ENCODE measurements around the gene CAVIN2. TPM values are rescaled to one million over a fixed set of nuclear protein-coding genes. Genes with fewer than 3 reads are reported as not detected.

The CAVIN2 gene
- total and polyA plus RNA-seq, 9 of the 15 experiments (the other 6 are each of a cell fraction or from before 2014, with no cell fraction given), result 20.6 to 92.4 (median 69.0) TPM

- H3K27me3 ChIP-seq (ENCODE audit: control insufficient read depth in 2 of 2, insufficient read depth in 2 of 2, low read length in 2 of 2), result peaks cover 0 to 2% of the 10 kb centered on the region in 2 experiments; a peak in 1 of 5 replicates
- H3K4me3 ChIP-seq, result no peak overlapping the region
- BruUV-seq (replicated peaks), result no TSS peak
- H3K36me3 ChIP-seq (ENCODE audit: control insufficient read depth, insufficient read depth, low read length), result no peaks in the 10 kb centered on the region
- H3K4me1 ChIP-seq (replicated peaks in 1 of 2; ENCODE audit: control insufficient read depth in 2 of 2, insufficient read depth in 2 of 2, low read length in 2 of 2), result no peaks in the 10 kb centered on the region
- DNase-seq (ENCODE audit: extremely low read depth in 1 of 4, low spot score in 3 of 4), result no peak
- no peaks in the 10 kb centered on the region for H3K9me1 ChIP-seq (ENCODE audit: control insufficient read depth, insufficient read depth, low read length)
- no peaks in the 10 kb centered on the region for H4K20me1 ChIP-seq (replicated peaks; ENCODE audit: control insufficient read depth, insufficient read depth, low read length)
- ChIA-PET POLR2A (interaction anchor here (0.5 kb wide), 1 partner anchor 27 kb away, joined by 3 read pairs; no protein-coding TSS in a partner anchor), CTCF (ENCODE audit: low intra/inter-chr PET ratio) (no interaction called here)
- FAIRE-seq, result no peak
- no peaks in the 10 kb centered on the region for H3K79me2 ChIP-seq (ENCODE audit: control insufficient read depth, insufficient read depth, low read length)
- intact Hi-C loops (cut with micrococcal nuclease) (no loop called here), in situ Hi-C loops (cut with MboI) (loop anchor here (10.0 kb wide), 1 partner anchor 253 kb away; no protein-coding TSS in a partner anchor)
- no peak overlapping the region for H3K4me2 ChIP-seq (ENCODE audit: insufficient read depth, low read length)
- no peak overlapping the region for H3K27ac ChIP-seq (ENCODE audit: extremely low read depth, low read depth, low read length)
- H3K9ac ChIP-seq (ENCODE audit: insufficient read depth in 1 of 2, low read depth in 2 of 2, low read length in 2 of 2), result no peak overlapping the region
- TF ChIP-seq REST (IDR thresholded peaks at IDR 0.05; ENCODE audit: borderline replicate concordance) (no peak), REST (CRISPR knock-in tag; IDR thresholded peaks at IDR 0.05; ENCODE audit: low read depth) (no peak), CBX3 (IDR thresholded peaks at IDR 0.05; ENCODE audit: borderline replicate concordance in 1 of 2, low read length in 2 of 2) (no peak), MEIS2 (IDR thresholded peaks at IDR 0.05; ENCODE audit: partially characterized antibody) (no peak), BCL6 (CRISPR knock-in tag; IDR thresholded peaks at IDR 0.05) (no peak), BHLHE40 (IDR thresholded peaks at IDR 0.05; ENCODE audit: low read length) (no peak), ARID3A (IDR thresholded peaks at IDR 0.05; ENCODE audit: borderline replicate concordance, low read depth, low read length) (no peak), MEF2A (IDR thresholded peaks at IDR 0.05; ENCODE audit: control insufficient read depth, low read depth, low read length) (no peak), DNMT1 (IDR thresholded peaks at IDR 0.05) (no peak), HNRNPK (IDR thresholded peaks at IDR 0.05; ENCODE audit: low read depth, low read length, poor library complexity, severe bottlenecking) (no peak), KLF13 (tag; IDR thresholded peaks at IDR 0.05; ENCODE audit: borderline replicate concordance, low read depth) (no peak), ZNF354B (CRISPR knock-in tag; IDR thresholded peaks at IDR 0.05) (no peak), ZNF444 (CRISPR knock-in tag; IDR thresholded peaks at IDR 0.05) (no peak), HSF4 (CRISPR knock-in tag; IDR thresholded peaks at IDR 0.05; ENCODE audit: borderline replicate concordance) (no peak), TRIM28 (IDR thresholded peaks at IDR 0.05) (no peak), HDGF (IDR thresholded peaks at IDR 0.05) (no peak)
- H2AFZ ChIP-seq (ENCODE audit: low read depth, low read length), result no peak overlapping the region
- H3K9me3 ChIP-seq (replicated peaks; ENCODE audit: control insufficient read depth, insufficient read depth, low read depth, low read length), result no peaks in the 10 kb centered on the region
- no peak for ATAC-seq
- 28% methylated on average over 3 of the region's 4 CpGs for WGBS (ENCODE audit: insufficient coverage, low coverage, missing lambda C conversion rate)
These were observed 49.4 kb downstream of the CAVIN2 start for GRCh38 chr2:191797500-191797899.

Measured in K562 (cell line).